GM18868 (cell line): ENCODE measurements around the gene MICAL2.

Source experiments
- ATAC-seq: cut with Tn5 transposase; IDR thresholded peaks from one replicate; pipeline ENCODE4 v1.9.1; 2021; ENCODE audit warnings: mild to moderate bottlenecking, moderate library complexity; ENCODE audit not compliant: unreplicated experiment

MICAL2 gene

GRCh38 chr11:12077535-12078280, 32.7 kb upstream of the MICAL2 start:
- ATAC-seq: no peak

GRCh38 chr11:12079726-12080556, 30.4 kb upstream of the MICAL2 start:
- ATAC-seq: no peak

- ATAC-seq: no peak
Observed at GRCh38 chr11:12083380-12083779, 27.0 kb upstream of the MICAL2 start.

GRCh38 chr11:12084256-12084655, 26.1 kb upstream of the MICAL2 start:
- no peak for ATAC-seq

GRCh38 chr11:12085371-12086251, 24.8 kb upstream of the MICAL2 start:
- ATAC-seq: no peak

- no peak for ATAC-seq
Observed at GRCh38 chr11:12086271-12087074, 23.9 kb upstream of the MICAL2 start.

GRCh38 chr11:12087075-12088004, 23.1 kb upstream of the MICAL2 start:
- no peak for ATAC-seq

- ATAC-seq: no peak
Observed at GRCh38 chr11:12088047-12088481, 22.3 kb upstream of the MICAL2 start.

GRCh38 chr11:12088531-12088930, 21.9 kb upstream of the MICAL2 start:
- no peak for ATAC-seq

GRCh38 chr11:12089041-12089440, 21.3 kb upstream of the MICAL2 start:
- ATAC-seq: no peak

GRCh38 chr11:12089473-12089872, 20.9 kb upstream of the MICAL2 start:
- ATAC-seq: no peak

- no peak for ATAC-seq
Observed at GRCh38 chr11:12090061-12090591, 20.3 kb upstream of the MICAL2 start.

GRCh38 chr11:12090761-12091258, 19.6 kb upstream of the MICAL2 start:
- no peak for ATAC-seq

- ATAC-seq: no peak
Observed at GRCh38 chr11:12091956-12092558, 18.3 kb upstream of the MICAL2 start.

- ATAC-seq: no peak
Observed at GRCh38 chr11:12092714-12093113, 17.7 kb upstream of the MICAL2 start.

- no peak for ATAC-seq
Observed at GRCh38 chr11:12094872-12095800, 15.3 kb upstream of the MICAL2 start.

GRCh38 chr11:12097219-12097618, 13.2 kb upstream of the MICAL2 start:
- no peak for ATAC-seq
